GM18505 (cell line): Measurements from ENCODE around the gene MTMR12.
"Not testable (repeated sequence)": the region's sequence is repeated elsewhere in the genome, so short reads cannot be mapped to it uniquely, and the experiment has no call there.

Experiments used
- ATAC-seq: cut with Tn5 transposase; IDR thresholded peaks from one replicate; pipeline ENCODE4 v1.9.1; 2021; ENCODE audit not compliant: unreplicated experiment
- POLR2A ChIP-seq: IDR thresholded peaks from 4 replicates; pipeline ENCODE4 v1.6.1; 2011; ENCODE audit warnings: borderline replicate concordance; ENCODE audit not compliant: insufficient read depth, insufficient read length; ENCODE audit errors: extremely low read depth

The MTMR12 gene

DNA sequence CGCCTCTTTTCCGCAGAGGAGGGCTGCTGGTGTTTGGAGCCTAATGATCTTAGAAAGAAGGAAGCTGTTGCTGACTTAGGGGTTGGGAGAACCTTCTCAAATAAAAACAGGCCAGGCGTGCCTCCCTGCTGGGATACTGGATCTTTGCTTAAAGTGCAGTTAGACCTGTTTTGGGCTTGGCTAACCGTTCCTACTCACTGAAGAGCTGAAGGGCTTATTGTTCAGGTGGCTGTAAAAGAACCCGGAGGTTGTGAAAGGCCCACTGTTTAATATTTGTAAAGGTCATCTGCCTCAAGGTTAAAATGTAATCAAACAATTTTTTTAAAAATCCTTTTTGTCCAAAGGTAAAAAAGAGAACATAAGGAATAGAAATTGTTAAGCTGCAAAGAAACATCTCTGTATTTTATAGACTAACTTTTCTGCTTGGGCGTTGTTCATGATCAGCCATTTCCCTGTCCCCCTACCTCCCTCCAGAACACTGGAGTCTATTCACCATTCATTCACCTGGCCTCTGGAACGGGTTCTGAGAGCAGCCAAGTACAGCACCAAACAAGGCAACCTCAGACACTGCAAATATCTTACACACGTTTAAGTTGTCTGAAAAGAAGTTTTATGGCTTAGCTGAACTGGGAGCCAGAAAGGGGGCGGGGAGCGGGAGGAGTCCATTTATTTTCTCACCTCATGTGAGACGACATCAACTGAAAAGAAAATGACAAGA is 18.6 kb upstream of the MTMR12 start:
- TF ChIP-seq POLR2A, result no peak
- no peak for ATAC-seq

DNA sequence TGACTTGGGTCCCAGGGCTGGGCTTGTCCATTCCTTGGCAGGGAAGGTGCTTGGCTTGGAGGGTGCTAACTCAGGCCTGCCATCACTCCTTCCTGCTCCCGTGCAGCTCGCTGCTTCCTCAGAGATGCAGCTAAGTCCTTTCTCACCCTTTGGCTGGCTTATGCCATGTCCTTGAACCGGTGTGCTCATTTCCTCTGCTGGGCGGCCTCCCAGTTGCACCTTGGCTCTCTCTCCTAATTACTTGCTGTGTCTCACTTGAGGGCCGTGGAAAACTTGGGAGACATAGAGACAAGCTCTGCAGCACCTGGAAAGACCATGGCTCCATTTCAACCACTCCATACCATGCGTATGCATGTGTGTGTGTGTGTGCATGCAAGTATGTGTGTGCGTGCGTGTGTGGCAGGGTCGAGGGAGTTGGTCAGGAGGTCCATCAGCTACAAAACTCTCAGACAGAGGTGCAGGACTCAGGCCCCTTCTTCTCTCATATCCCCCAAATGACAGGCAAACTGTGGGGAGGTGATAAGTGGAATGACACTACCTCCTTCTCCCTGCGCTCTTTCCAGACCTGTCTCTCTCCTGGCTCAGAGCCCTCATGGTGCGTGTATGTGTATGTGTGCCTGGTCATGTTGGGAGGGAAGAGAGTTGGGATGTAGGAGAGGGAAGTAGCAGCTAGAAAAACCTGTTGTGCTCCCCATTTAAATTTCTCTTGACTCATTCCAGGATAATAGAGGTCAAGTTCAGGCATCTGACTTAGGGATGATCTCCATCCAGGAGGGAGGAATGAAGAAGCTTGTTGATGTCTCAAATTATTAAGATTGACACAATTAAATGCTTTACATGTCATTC is 17.6 kb upstream of the MTMR12 start:
- TF ChIP-seq POLR2A, result no peak
- no peak for ATAC-seq

DNA sequence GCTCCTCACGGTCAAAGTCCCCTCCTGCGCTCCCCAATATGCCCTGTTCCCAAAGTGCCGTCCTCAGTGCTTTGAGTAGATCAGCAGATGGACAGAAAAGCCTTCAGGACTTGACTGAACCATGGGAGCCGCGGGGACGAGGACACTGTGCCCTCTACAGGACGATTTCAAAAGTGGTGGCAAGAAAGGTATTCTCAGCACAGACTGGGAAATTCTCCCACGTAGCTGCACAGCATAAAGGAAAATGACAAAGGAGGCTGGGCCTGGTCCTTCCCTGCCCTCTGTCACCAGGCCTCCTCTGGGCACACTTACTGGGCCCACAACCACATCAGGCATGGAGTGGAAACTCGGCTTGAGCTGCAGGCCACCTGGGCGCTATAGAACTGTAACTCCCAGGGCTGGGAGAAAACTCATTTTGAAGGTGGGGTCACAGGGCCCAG is 16.7 kb upstream of the MTMR12 start:
- ATAC-seq, result peak; percentile 82
- TF ChIP-seq POLR2A, result no peak

- ATAC-seq, result no peak
Observed at GRCh38 chr5:32326216-32326772, 13.6 kb upstream of the MTMR12 start.

DNA sequence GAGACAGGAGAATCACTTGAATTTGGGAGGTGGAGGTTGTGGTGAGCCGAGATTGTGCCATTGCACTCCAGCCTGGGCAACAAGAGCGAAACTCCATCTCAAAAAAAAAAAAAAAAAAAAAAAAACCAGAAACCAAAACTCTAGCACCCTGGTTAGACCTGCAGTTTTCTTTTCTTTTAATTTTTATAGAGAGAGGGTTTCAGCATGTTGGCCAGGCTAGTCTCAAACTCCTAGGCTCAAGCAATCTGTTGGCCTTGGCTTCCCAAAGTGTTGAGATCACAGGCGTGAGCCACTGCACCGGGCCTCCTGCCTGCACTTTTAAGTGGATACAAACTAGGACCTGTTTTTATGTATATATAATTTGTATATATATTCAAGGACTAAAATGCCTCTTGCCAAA is 12.9 kb upstream of the MTMR12 start:
- no peak for ATAC-seq
- no peak for TF ChIP-seq POLR2A

More at GRCh38 chr5:32326216-32326772, 13.6 kb upstream of the MTMR12 start:
- no peak for TF ChIP-seq POLR2A

GRCh38 chr5:32325062-32325461 is 12.3 kb upstream of the MTMR12 start:
- TF ChIP-seq POLR2A, result no peak
- peak; percentile 70 for ATAC-seq

GRCh38 chr5:32323741-32324140 is 11.0 kb upstream of the MTMR12 start:
- ATAC-seq, result no peak

GRCh38 chr5:32322882-32323281 is 10.1 kb upstream of the MTMR12 start:
- no peak for TF ChIP-seq POLR2A
- no peak for ATAC-seq

More at GRCh38 chr5:32323741-32324140, 11.0 kb upstream of the MTMR12 start:
- no peak for TF ChIP-seq POLR2A

DNA sequence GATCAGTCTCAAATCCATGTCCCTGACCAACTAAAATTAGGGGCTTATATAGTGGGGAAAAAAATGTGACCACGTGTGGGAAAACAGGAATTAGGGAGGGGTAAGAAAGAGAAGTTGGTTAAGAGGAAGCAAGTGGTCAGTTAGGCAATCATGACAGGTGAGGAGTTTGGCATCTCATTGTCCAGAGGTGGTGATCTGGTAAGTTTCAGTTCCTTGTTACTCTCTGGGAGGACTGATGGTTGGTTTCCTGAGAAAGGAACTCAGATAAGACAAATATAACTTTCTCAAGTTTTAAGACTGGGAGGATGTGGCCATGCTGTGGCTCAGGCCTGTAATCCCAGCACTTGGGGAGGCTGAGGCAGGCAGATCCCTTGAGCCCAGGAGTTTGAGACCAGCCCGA is 9.0 kb upstream of the MTMR12 start:
- not testable (repeated sequence) for ATAC-seq

DNA sequence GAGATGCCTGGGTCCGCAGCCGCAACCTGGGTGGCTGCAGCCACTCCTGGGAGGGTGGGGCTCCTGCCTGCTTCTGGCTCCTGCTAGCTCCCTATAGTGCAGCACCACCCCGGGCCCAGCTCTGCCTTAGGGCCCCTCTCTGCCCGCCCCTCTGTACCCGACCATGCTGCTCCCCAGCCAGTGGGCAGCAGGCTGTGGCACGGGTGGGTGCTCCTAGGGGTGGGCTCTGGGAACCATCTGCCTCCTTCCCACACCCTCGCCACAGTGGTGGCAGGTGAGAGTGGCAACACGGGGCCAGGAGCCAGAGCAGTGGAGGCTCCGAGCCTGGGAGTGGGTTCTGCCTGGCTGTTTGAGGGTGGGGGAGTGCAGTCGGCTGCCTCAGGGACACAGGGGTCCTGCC is 7.8 kb upstream of the MTMR12 start:
- no peak for TF ChIP-seq POLR2A
- ATAC-seq, result no peak

- TF ChIP-seq POLR2A, result no peak
- ATAC-seq, result no peak
Observed at GRCh38 chr5:32319926-32320543, 7.3 kb upstream of the MTMR12 start.

DNA sequence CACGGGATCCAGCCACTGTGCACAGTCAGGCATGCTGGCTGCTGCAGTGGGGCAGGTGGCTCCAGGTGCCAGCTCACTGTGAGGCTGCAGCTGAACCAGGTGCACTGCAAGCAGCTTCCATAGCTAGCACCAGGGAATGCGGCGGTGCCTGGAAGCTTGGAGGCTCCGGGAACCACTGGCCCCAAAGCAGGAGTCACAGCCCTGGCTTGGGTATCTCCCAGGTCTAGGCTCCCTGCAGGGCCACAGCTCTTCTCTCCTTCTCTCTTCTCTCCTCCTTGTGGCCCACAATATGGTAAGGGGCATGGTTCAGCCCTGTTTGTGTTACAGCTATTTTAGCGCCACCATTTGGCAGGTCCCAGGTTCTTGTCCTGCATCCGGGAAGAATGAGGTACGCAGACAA is 6.7 kb upstream of the MTMR12 start:
- ATAC-seq, result no peak
- no peak for TF ChIP-seq POLR2A

DNA sequence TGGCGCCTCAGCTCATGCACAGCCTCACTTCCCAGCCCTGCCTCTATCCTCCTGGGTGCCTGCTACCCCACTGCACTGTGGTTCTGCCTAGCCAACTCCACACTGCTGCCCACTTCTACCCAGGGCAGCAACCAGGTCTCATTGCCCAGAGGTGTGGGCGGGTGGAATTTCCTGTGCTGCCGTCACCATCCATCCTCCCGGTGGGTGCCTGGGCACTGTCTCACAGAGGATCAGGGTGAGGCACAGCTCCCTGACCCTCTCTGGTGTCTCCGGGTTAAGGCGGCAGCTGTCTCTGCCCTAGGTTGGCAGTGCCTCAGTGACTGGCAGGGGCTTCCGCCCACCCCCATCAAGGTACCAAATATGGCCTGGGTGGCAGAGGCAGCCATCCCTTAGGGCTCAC is 4.3 kb upstream of the MTMR12 start:
- no peak for ATAC-seq
- no peak for TF ChIP-seq POLR2A
